T-helper 1 cell treated with Interleukin-12 subunit alpha and Interleukin-12 subunit beta and Interleukin-4 antibody, amounts not matched to agents 30 μg/mL and 1 μg/mL, for 36 hours (primary cell): ENCODE data around the gene HTR3D.
"Not testable (repeated sequence)": the region's sequence is repeated elsewhere in the genome, so short reads cannot be mapped to it uniquely, and the experiment has no call there.

ENCODE experiments used
- H3K27ac Mint-ChIP-seq: one replicate; pipeline ENCODE4 v1.8.0; 2021; ENCODE audit warnings: mild to moderate bottlenecking, mixed read lengths
- H3K27me3 Mint-ChIP-seq: one replicate; pipeline ENCODE4 v1.8.0; 2021; ENCODE audit warnings: low read depth, mixed read lengths
- H3K36me3 Mint-ChIP-seq: one replicate; pipeline ENCODE4 v1.8.0; 2021; ENCODE audit warnings: low read depth, mixed read lengths
- H3K4me1 Mint-ChIP-seq: one replicate; pipeline ENCODE4 v1.8.0; 2021; ENCODE audit warnings: low read depth, mixed read lengths
- H3K4me3 Mint-ChIP-seq: one replicate; pipeline ENCODE4 v1.8.0; 2021; ENCODE audit warnings: mild to moderate bottlenecking, moderate library complexity, mixed read lengths
- H3K9me3 Mint-ChIP-seq: one replicate; pipeline ENCODE4 v1.8.0; 2021; ENCODE audit warnings: mixed read lengths

Gene HTR3D

GRCh38 chr3:184071142-184071541 lies 39.6 kb downstream of the HTR3D start:
- not testable (repeated sequence) for H3K4me3 Mint-ChIP-seq, H3K27me3 Mint-ChIP-seq, H3K4me1 Mint-ChIP-seq, H3K9me3 Mint-ChIP-seq, H3K36me3 Mint-ChIP-seq, H3K27ac Mint-ChIP-seq

- Mint-ChIP-seq H3K27ac (no peak overlapping the region), H3K9me3 (peaks cover 6% of the 10 kb centered on the region), H3K4me1 (no peaks in the 10 kb centered on the region), H3K27me3 (peaks cover 9% of the 10 kb centered on the region), H3K36me3 (no peaks in the 10 kb centered on the region), H3K4me3 (no peak overlapping the region)
Measured at GRCh38 chr3:184073621-184074020, 42.1 kb downstream of the HTR3D start.

GRCh38 chr3:184075901-184076300 lies 44.4 kb downstream of the HTR3D start:
- peaks cover 6% of the 10 kb centered on the region for H3K27me3 Mint-ChIP-seq
- H3K36me3 Mint-ChIP-seq: no peaks in the 10 kb centered on the region
- H3K27ac Mint-ChIP-seq: no peak overlapping the region
- no peaks in the 10 kb centered on the region for H3K4me1 Mint-ChIP-seq
- no peak overlapping the region for H3K4me3 Mint-ChIP-seq
- peaks cover 3% of the 10 kb centered on the region for H3K9me3 Mint-ChIP-seq

GRCh38 chr3:184077881-184078280 lies 46.3 kb downstream of the HTR3D start:
- Mint-ChIP-seq H3K9me3 (no peaks in the 10 kb centered on the region), H3K27ac (no peak overlapping the region), H3K4me1 (no peaks in the 10 kb centered on the region)

GRCh38 chr3:184078851-184079250 lies 47.3 kb downstream of the HTR3D start:
- Mint-ChIP-seq H3K36me3 (no peaks in the 10 kb centered on the region), H3K4me1 (no peaks in the 10 kb centered on the region), H3K9me3 (no peaks in the 10 kb centered on the region), H3K4me3 (no peak overlapping the region), H3K27ac (no peak overlapping the region), H3K27me3 (peaks cover 3% of the 10 kb centered on the region)

More at GRCh38 chr3:184077881-184078280, 46.3 kb downstream of the HTR3D start:
- H3K4me3 Mint-ChIP-seq: no peak overlapping the region
- no peaks in the 10 kb centered on the region for H3K36me3 Mint-ChIP-seq
- H3K27me3 Mint-ChIP-seq: peaks cover 3% of the 10 kb centered on the region

GRCh38 chr3:184081116-184081830 lies 49.7 kb downstream of the HTR3D start:
- H3K4me1 Mint-ChIP-seq: peaks cover 9% of the 10 kb centered on the region
- H3K27me3 Mint-ChIP-seq: no peaks in the 10 kb centered on the region
- H3K36me3 Mint-ChIP-seq: peaks cover 7% of the 10 kb centered on the region
- H3K4me3 Mint-ChIP-seq: no peak overlapping the region
- H3K9me3 Mint-ChIP-seq: peaks cover 14% of the 10 kb centered on the region
- H3K27ac Mint-ChIP-seq: no peak overlapping the region

- H3K36me3 Mint-ChIP-seq: peaks cover 7% of the 10 kb centered on the region
- H3K27ac Mint-ChIP-seq: no peak overlapping the region
Measured at GRCh38 chr3:184082034-184082433, 50.5 kb downstream of the HTR3D start.

GRCh38 chr3:184082465-184082864 lies 50.9 kb downstream of the HTR3D start:
- Mint-ChIP-seq H3K27ac (no peak overlapping the region), H3K27me3 (no peaks in the 10 kb centered on the region), H3K36me3 (peaks cover 7% of the 10 kb centered on the region), H3K4me1 (peaks cover 9% of the 10 kb centered on the region), H3K9me3 (peaks cover 17% of the 10 kb centered on the region), H3K4me3 (no peak overlapping the region)

More at GRCh38 chr3:184082034-184082433, 50.5 kb downstream of the HTR3D start:
- Mint-ChIP-seq H3K4me1 (peaks cover 9% of the 10 kb centered on the region), H3K27me3 (no peaks in the 10 kb centered on the region), H3K4me3 (no peak overlapping the region), H3K9me3 (peaks cover 17% of the 10 kb centered on the region)

- Mint-ChIP-seq H3K4me1 (peaks cover 9% of the 10 kb centered on the region), H3K27me3 (no peaks in the 10 kb centered on the region), H3K27ac (peak overlapping the region; percentile 50), H3K4me3 (no peak overlapping the region), H3K36me3 (peaks cover 7% of the 10 kb centered on the region), H3K9me3 (peaks cover 17% of the 10 kb centered on the region)
Measured at GRCh38 chr3:184085389-184085852, 53.9 kb downstream of the HTR3D start.
